HG03378 (cell line): ENCODE measurements around the gene HIF1AN.
"Not testable (repeated sequence)": the region's sequence is repeated elsewhere in the genome, so short reads cannot be mapped to it uniquely, and the experiment has no call there.

Experiments
- ATAC-seq: cut with Tn5 transposase; IDR thresholded peaks from one replicate; pipeline ENCODE4 v1.9.1; 2021; ENCODE audit warnings: mild to moderate bottlenecking, moderate library complexity; ENCODE audit not compliant: unreplicated experiment

HIF1AN gene

GRCh38 chr10:100565206-100565985, 29.7 kb downstream of the HIF1AN start:
- no peak for ATAC-seq

GRCh38 chr10:100566561-100566960, 30.8 kb downstream of the HIF1AN start:
- no peak for ATAC-seq

GRCh38 chr10:100567249-100567648, 31.5 kb downstream of the HIF1AN start:
- ATAC-seq, result no peak

GRCh38 chr10:100567826-100568225, 32.1 kb downstream of the HIF1AN start:
- no peak for ATAC-seq

GRCh38 chr10:100568912-100569311, 33.2 kb downstream of the HIF1AN start:
- ATAC-seq, result no peak

GRCh38 chr10:100569687-100570481, 34.1 kb downstream of the HIF1AN start:
- no peak for ATAC-seq

- no peak for ATAC-seq
These were observed 34.8 kb downstream of the HIF1AN start for GRCh38 chr10:100570506-100570905.

GRCh38 chr10:100571084-100571856, 35.5 kb downstream of the HIF1AN start:
- no peak for ATAC-seq

- ATAC-seq, result not testable (repeated sequence)
These were observed 39.4 kb downstream of the HIF1AN start for GRCh38 chr10:100575146-100575545.

- ATAC-seq, result no peak
These were observed 40.0 kb downstream of the HIF1AN start for GRCh38 chr10:100575585-100576281.

- ATAC-seq, result no peak
These were observed 40.5 kb downstream of the HIF1AN start for GRCh38 chr10:100576282-100576635.

- no peak for ATAC-seq
These were observed 43.7 kb downstream of the HIF1AN start for GRCh38 chr10:100579261-100580090.

GRCh38 chr10:100586959-100587358, 51.2 kb downstream of the HIF1AN start:
- ATAC-seq, result no peak

GRCh38 chr10:100598166-100598565, 62.4 kb downstream of the HIF1AN start:
- no peak for ATAC-seq

- no peak for ATAC-seq
These were observed 64.5 kb downstream of the HIF1AN start for GRCh38 chr10:100600218-100600617.

- ATAC-seq, result no peak
These were observed 71.7 kb downstream of the HIF1AN start for GRCh38 chr10:100607439-100607838.
